Heart left ventricle (tissue), 13 donors: ENCODE measurements around the gene SLC7A14.

Experiments used
- CTCF ChIP-seq, 12 donors: fragments of 200-600 bp; sonication (generic) in 4 of 12; IDR thresholded peaks; one replicate each; pipeline versions ENCODE4 v1.5.0 to v1.8.0; 2018 to 2022; ENCODE audit warnings: antibody characterized with exemption in 12 of 12, mild to moderate bottlenecking in 5 of 12
- POLR2A ChIP-seq, 2 donors: fragments of 450-650 bp; IDR thresholded peaks; one replicate each; pipeline ENCODE4 v1.6.1; 2017; ENCODE audit warnings: antibody characterized with exemption in 2 of 2, mild to moderate bottlenecking in 2 of 2, moderate library complexity in 2 of 2
- donor health status: ischemic (EF 13 %, LVEDD 7.1; RV severe dilation, severe dysfunction).
- donor health status: DM: no; HTN: yes; CAD: no.
- donor health status: DM: no; HTN: no; CAD: no.
- donor health status: ischemic (EF 25% LVEDD 6.9; RV normal size, moderate dysfunction).
- donor health status: ischemic (EF 25% LVEDD 5.7; RV mildly dilated, moderate dysfunction).
- donor health status: ischemic (EF 35%, LVEDD 5.7; RV mildly dilated, moderate dysfunction).
- donor health status: nonischemic (EF 11% LVEDD 7.7; RV severe dilation, severe dysfunction).
- donor health status: DM: yes; HTN: yes; CAD: no.
- donor health status: PGD.
- donor health status: ischemic (EF 29% LVEDD 5.4; RV normal size, mild dysfunction).
- donor health status: nonischemic (EF 23%, LVEDD 6.1; RV moderate dilation, normal function).

DNA sequence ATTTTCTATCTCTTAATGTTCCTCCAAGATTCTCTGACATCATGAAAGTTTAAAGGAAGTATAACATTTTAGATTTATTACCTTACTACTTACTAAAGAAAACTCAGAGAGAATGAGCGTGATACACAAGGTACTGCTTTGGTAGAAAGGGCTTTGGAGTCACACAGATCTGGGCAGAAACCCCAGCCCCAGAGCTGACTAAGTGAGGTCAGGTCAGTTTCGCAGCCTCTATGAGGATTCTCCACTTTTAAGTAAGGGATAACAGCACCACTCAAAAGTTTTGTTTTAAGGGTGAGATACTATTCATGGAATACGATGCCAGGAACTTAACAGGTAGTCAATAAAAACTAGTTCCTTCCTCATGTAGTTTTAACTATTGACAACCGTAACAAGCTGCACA is 91.1 kb downstream of the SLC7A14 start:
- TF ChIP-seq CTCF (IDR thresholded peaks at IDR 0.05) (no peak), POLR2A (IDR thresholded peaks at IDR 0.05) (no peak)
